ENCODE measurements around the gene PAAF1.

PAAF1 gene

GRCh38 chr11:73946798-73947458, 70.1 kb downstream of the PAAF1 start:
- no peak for DNase-seq

- no peak for DNase-seq
Measured at GRCh38 chr11:73949246-73949645, 72.4 kb downstream of the PAAF1 start.

- no peak for DNase-seq
Measured at GRCh38 chr11:73949912-73950311, 73.1 kb downstream of the PAAF1 start.

- no peak for DNase-seq
Measured at GRCh38 chr11:73950869-73951710, 74.3 kb downstream of the PAAF1 start, which contains the start of gene DNAJB13. DNAJB13 (plus strand) TSS chr11:73951026; CDS start chr11:73951070, 44 bp downstream.

GRCh38 chr11:73951797-73952196, 75.0 kb downstream of the PAAF1 start:
- no peak for DNase-seq

GRCh38 chr11:73956876-73957653, 80.3 kb downstream of the PAAF1 start:
- DNase-seq: no peak

GRCh38 chr11:73957654-73958361, 81.0 kb downstream of the PAAF1 start:
- DNase-seq: no peak

- no peak for DNase-seq
Measured at GRCh38 chr11:73958521-73959141, 81.8 kb downstream of the PAAF1 start.

GRCh38 chr11:73961321-73961720, 84.5 kb downstream of the PAAF1 start:
- DNase-seq: no peak

GRCh38 chr11:73962101-73962705, 85.4 kb downstream of the PAAF1 start:
- DNase-seq: no peak

- no peak for DNase-seq
Measured at GRCh38 chr11:73963861-73964260, 87.1 kb downstream of the PAAF1 start.

GRCh38 chr11:73965076-73965763, 88.4 kb downstream of the PAAF1 start:
- DNase-seq: no peak

- no peak for DNase-seq
Measured at GRCh38 chr11:73965764-73966121, 88.9 kb downstream of the PAAF1 start.

- no peak for DNase-seq
Measured at GRCh38 chr11:73968356-73968966, 91.7 kb downstream of the PAAF1 start.

- no peak for DNase-seq
Measured at GRCh38 chr11:73969091-73969490, 92.3 kb downstream of the PAAF1 start.

GRCh38 chr11:73969991-73970800, 93.4 kb downstream of the PAAF1 start:
- DNase-seq: no peak

GRCh38 chr11:73971175-73971719, 94.4 kb downstream of the PAAF1 start:
- no peak for DNase-seq

- no peak for DNase-seq
Measured at GRCh38 chr11:73972187-73972586, 95.4 kb downstream of the PAAF1 start.

GRCh38 chr11:73972620-73973449, 96.0 kb downstream of the PAAF1 start:
- DNase-seq: no peak

Data from stimulated activated CD4-positive, alpha-beta T cell treated with anti-CD3 and anti-CD28 coated beads, Interleukin-1b, Interleukin-23, amount 100 ng/mL, for 48 hours (primary cell).